Osteocyte (in vitro differentiated cells): ENCODE data around the gene FADS1. TPM values are rescaled to one million over a fixed set of nuclear protein-coding genes. Genes with fewer than 3 reads are reported as not detected.

ENCODE experiments used
- DNase-seq: peaks from one replicate; pipeline ENCODE4 v3.0.0; 2021; ENCODE audit warnings: mixed read lengths; ENCODE audit not compliant: unreplicated experiment; ENCODE audit errors: extremely low spot score
- H3K27ac Mint-ChIP-seq: one replicate; pipeline ENCODE4 v1.8.0; 2021; ENCODE audit warnings: mild to moderate bottlenecking, mixed read lengths; ENCODE audit not compliant: unreplicated experiment
- H3K27me3 Mint-ChIP-seq: one replicate; pipeline ENCODE4 v1.8.0; 2021; ENCODE audit warnings: mixed read lengths; ENCODE audit not compliant: unreplicated experiment
- H3K36me3 Mint-ChIP-seq: one replicate; pipeline ENCODE4 v1.8.0; 2021; ENCODE audit warnings: mixed read lengths; ENCODE audit not compliant: unreplicated experiment
- H3K4me1 Mint-ChIP-seq: one replicate; pipeline ENCODE4 v1.8.0; 2021; ENCODE audit warnings: mixed read lengths; ENCODE audit not compliant: unreplicated experiment
- H3K4me3 Mint-ChIP-seq: one replicate; pipeline ENCODE4 v1.8.0; 2021; ENCODE audit warnings: mild to moderate bottlenecking, moderate library complexity, mixed read lengths; ENCODE audit not compliant: unreplicated experiment
- H3K9me3 Mint-ChIP-seq: one replicate; pipeline ENCODE4 v1.8.0; 2021; ENCODE audit warnings: mixed read lengths; ENCODE audit not compliant: unreplicated experiment
- CTCF ChIP-seq: fragments of 200-600 bp; sonication (generic); IDR thresholded peaks from 2 replicates; pipeline ENCODE4 v1.5.0; 2021; ENCODE audit warnings: antibody characterized with exemption, mild to moderate bottlenecking, moderate library complexity
- total RNA-seq: library from RNA; stranded (reverse); gene quantifications from 2 replicates; pipeline ENCODE4 v1.2.1, GENCODE V29; 2021

FADS1 gene
- total RNA-seq, 1 donor from 2014 or later, result 76.0 TPM

- TF ChIP-seq CTCF, result no peak
- no peak overlapping the region for H3K27ac Mint-ChIP-seq
- H3K9me3 Mint-ChIP-seq, result no peaks in the 10 kb centered on the region
- H3K27me3 Mint-ChIP-seq, result no peaks in the 10 kb centered on the region
- no peak overlapping the region for H3K4me3 Mint-ChIP-seq
- H3K36me3 Mint-ChIP-seq, result peaks cover 31% of the 10 kb centered on the region
- H3K4me1 Mint-ChIP-seq, result peaks cover 20% of the 10 kb centered on the region
- DNase-seq, result no peak
Measured at GRCh38 chr11:61838921-61839320, 22.1 kb upstream of the FADS1 start.

- H3K4me3 Mint-ChIP-seq, result no peak overlapping the region
- no peak overlapping the region for H3K27ac Mint-ChIP-seq
- no peak for TF ChIP-seq CTCF
- H3K9me3 Mint-ChIP-seq, result no peaks in the 10 kb centered on the region
- no peak for DNase-seq
- H3K27me3 Mint-ChIP-seq, result no peaks in the 10 kb centered on the region
- peaks cover 31% of the 10 kb centered on the region for H3K36me3 Mint-ChIP-seq
- H3K4me1 Mint-ChIP-seq, result peaks cover 24% of the 10 kb centered on the region
Measured at GRCh38 chr11:61838501-61838900, 21.7 kb upstream of the FADS1 start.

- TF ChIP-seq CTCF, result no peak
- Mint-ChIP-seq H3K27me3 (no peaks in the 10 kb centered on the region), H3K4me3 (no peak overlapping the region), H3K4me1 (peaks cover 33% of the 10 kb centered on the region), H3K9me3 (no peaks in the 10 kb centered on the region), H3K36me3 (peaks cover 29% of the 10 kb centered on the region), H3K27ac (no peak overlapping the region)
- no peak for DNase-seq
Measured at GRCh38 chr11:61837411-61838005, 20.7 kb upstream of the FADS1 start.

GRCh38 chr11:61836193-61836592, 19.4 kb upstream of the FADS1 start:
- no peak for DNase-seq
- no peak for TF ChIP-seq CTCF
- H3K9me3 Mint-ChIP-seq, result no peaks in the 10 kb centered on the region
- no peaks in the 10 kb centered on the region for H3K27me3 Mint-ChIP-seq
- peaks cover 20% of the 10 kb centered on the region for H3K36me3 Mint-ChIP-seq
- H3K4me1 Mint-ChIP-seq, result peaks cover 45% of the 10 kb centered on the region
- H3K27ac Mint-ChIP-seq, result no peak overlapping the region
- H3K4me3 Mint-ChIP-seq, result no peak overlapping the region

- no peak for DNase-seq
- H3K4me1 Mint-ChIP-seq, result peaks cover 62% of the 10 kb centered on the region
- peak overlapping the region; percentile 97 for H3K27ac Mint-ChIP-seq
- no peak overlapping the region for H3K4me3 Mint-ChIP-seq
- peaks cover 7% of the 10 kb centered on the region for H3K36me3 Mint-ChIP-seq
- TF ChIP-seq CTCF, result no peak
- no peaks in the 10 kb centered on the region for H3K9me3 Mint-ChIP-seq
- H3K27me3 Mint-ChIP-seq, result no peaks in the 10 kb centered on the region
Measured at GRCh38 chr11:61834278-61835048, 17.7 kb upstream of the FADS1 start.
